ENCODE data around the gene MSX2. TPM values are rescaled to one million over a fixed set of nuclear protein-coding genes. Genes with fewer than 3 reads are reported as not detected.

MSX2 gene
- 59.7 and 64.4 TPM in 2 replicates for total RNA-seq (2022)
- Bru-seq, nascent RNA: percentile 97 among the genes with signal in this experiment
- BruChase-seq, experiment 1, labeled RNA remaining after a 2-hour chase: percentile 97 among the genes with signal in this experiment
- percentile 78 among the genes with signal in this experiment for BruChase-seq, experiment 2, labeled RNA remaining after a 6-hour chase
- long read RNA-seq, transcript MSX2-202 (2 exons, 1,188 nt): minor isoform, 23 of 245 reads
- long read RNA-seq, transcript MSX2-201 (2 exons, 2,241 nt): major isoform, 212 of 245 reads
- long read RNA-seq, partial matches to known transcripts: 6 of 245 reads
- long read RNA-seq, other reads (novel, unspliced or antisense): 4 of 245 reads

DNA sequence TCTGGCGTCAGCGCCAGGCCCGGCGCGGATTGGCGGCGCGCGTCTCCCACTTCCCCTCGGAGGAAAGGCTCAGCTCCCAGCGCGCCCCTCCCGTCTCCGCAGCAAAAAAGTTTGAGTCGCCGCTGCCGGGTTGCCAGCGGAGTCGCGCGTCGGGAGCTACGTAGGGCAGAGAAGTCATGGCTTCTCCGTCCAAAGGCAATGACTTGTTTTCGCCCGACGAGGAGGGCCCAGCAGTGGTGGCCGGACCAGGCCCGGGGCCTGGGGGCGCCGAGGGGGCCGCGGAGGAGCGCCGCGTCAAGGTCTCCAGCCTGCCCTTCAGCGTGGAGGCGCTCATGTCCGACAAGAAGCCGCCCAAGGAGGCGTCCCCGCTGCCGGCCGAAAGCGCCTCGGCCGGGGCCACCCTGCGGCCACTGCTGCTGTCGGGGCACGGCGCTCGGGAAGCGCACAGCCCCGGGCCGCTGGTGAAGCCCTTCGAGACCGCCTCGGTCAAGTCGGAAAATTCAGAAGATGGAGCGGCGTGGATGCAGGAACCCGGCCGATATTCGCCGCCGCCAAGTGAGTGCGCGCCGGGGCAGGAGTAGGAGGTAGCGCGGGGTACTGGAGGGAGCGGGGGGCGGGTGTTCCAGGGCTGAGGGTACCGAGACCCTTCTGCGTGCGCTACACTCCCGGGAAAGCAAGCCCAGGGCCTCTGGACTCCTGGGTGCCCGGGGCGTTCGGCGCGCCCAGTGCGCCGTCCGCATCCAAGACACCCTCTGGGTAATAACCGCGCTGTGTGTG lies at the start of gene MSX2:
MSX2 (plus strand) TSS at position 99 of the 777 bp plus-strand sequence; CDS start at position 177, 78 bp downstream.
- intact Hi-C loops (cut with micrococcal nuclease; ENCODE audit: unreplicated experiment): loop anchor here (1.0 to 5.0 kb wide), 6 partner anchors 10 to 388 kb away; no protein-coding TSS in a partner anchor
- TSS peak; percentile 36 for BruUV-seq (replicated peaks)
- POLR2A ChIA-PET: interaction anchor here (0.6 to 1.1 kb wide), 11 partner anchors 32 to 883 kb away, joined by 3 to 17 read pairs (median 4); no protein-coding TSS in a partner anchor
- Mint-ChIP-seq H3K36me3 (ENCODE audit: insufficient read depth, unreplicated experiment) (peaks cover 60% of the 10 kb centered on the region), H3K9me3 (ENCODE audit: unreplicated experiment) (no peaks in the 10 kb centered on the region), H3K4me3 (ENCODE audit: unreplicated experiment) (peak within 1 kb of the TSS; percentile 93), H3K27ac (ENCODE audit: unreplicated experiment) (peak within 1 kb of the TSS; percentile 91), H3K27me3 (ENCODE audit: insufficient read depth, unreplicated experiment) (no peaks in the 10 kb centered on the region), H3K4me1 (ENCODE audit: low read depth, unreplicated experiment) (peaks cover 45% of the 10 kb centered on the region)
- Histone ChIP-seq H3K4me1 (peaks cover 54% of the 10 kb centered on the region), H3K36me3 (ENCODE audit: control insufficient read depth, insufficient read depth, low read length) (no peaks in the 10 kb centered on the region; the same call in 1 of the 2 replicates), H3K4me3 (ENCODE audit: low read depth, low read length) (peak within 1 kb of the TSS; percentile 94), H3K9me3 (no peaks in the 10 kb centered on the region), H3K27me3 (replicated peaks; ENCODE audit: control insufficient read depth, insufficient read depth, low read length) (no peaks in the 10 kb centered on the region)
- DNase-seq: peak; percentile 93 to 95
- TF ChIP-seq, protein P1, sequence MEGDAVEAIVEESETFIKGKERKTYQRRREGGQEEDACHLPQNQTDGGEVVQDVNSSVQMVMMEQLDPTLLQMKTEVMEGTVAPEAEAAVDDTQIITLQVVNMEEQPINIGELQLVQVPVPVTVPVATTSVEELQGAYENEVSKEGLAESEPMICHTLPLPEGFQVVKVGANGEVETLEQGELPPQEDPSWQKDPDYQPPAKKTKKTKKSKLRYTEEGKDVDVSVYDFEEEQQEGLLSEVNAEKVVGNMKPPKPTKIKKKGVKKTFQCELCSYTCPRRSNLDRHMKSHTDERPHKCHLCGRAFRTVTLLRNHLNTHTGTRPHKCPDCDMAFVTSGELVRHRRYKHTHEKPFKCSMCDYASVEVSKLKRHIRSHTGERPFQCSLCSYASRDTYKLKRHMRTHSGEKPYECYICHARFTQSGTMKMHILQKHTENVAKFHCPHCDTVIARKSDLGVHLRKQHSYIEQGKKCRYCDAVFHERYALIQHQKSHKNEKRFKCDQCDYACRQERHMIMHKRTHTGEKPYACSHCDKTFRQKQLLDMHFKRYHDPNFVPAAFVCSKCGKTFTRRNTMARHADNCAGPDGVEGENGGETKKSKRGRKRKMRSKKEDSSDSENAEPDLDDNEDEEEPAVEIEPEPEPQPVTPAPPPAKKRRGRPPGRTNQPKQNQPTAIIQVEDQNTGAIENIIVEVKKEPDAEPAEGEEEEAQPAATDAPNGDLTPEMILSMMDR (IDR thresholded peaks at IDR 0.05; ENCODE audit: insufficient read depth in 1 of 2, low read depth in 1 of 2, low read length in 1 of 2, severe bottlenecking in 1 of 2, unreplicated experiment in 1 of 2): no peak
- CTCF ChIA-PET: interaction anchor here (0.7 to 1.1 kb wide), 8 partner anchors 10 to 305 kb away, joined by 3 to 20 read pairs (median 4); no protein-coding TSS in a partner anchor

DNA sequence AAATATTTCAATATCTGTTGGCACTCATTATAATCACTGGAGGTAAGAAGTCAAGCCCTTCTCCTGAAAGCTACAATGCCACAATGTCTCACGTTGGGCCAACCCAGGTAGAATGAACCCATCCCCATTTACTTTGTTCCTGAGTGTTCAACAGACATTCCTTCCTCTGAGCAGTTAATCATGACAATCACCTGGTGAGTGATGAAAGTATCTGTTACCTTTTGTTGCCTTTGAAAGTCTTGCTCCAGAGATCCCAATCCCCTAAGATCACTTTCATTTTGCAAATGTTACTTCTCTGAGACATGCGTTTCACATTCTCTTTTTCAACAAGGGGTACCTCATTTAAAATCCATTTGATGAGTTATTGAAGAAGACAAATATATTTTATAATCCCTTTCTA lies 49.3 kb upstream of the MSX2 start:
- Mint-ChIP-seq H3K27ac (ENCODE audit: unreplicated experiment) (no peak overlapping the region), H3K36me3 (ENCODE audit: insufficient read depth, unreplicated experiment) (no peaks in the 10 kb centered on the region), H3K9me3 (ENCODE audit: unreplicated experiment) (no peaks in the 10 kb centered on the region), H3K4me1 (ENCODE audit: low read depth, unreplicated experiment) (peaks cover 2% of the 10 kb centered on the region), H3K4me3 (ENCODE audit: unreplicated experiment) (no peak overlapping the region), H3K27me3 (ENCODE audit: insufficient read depth, unreplicated experiment) (no peaks in the 10 kb centered on the region)
- H3K36me3 ChIP-seq (ENCODE audit: control insufficient read depth, insufficient read depth, low read length): no peaks in the 10 kb centered on the region
- H3K27me3 ChIP-seq (replicated peaks; ENCODE audit: control insufficient read depth, insufficient read depth, low read length): no peaks in the 10 kb centered on the region
- peaks cover 10% of the 10 kb centered on the region; the same call in 1 of the 2 replicates for H3K4me1 ChIP-seq
- no peaks in the 10 kb centered on the region for H3K9me3 ChIP-seq
- POLR2A ChIA-PET: no interaction called here
- intact Hi-C loops (cut with micrococcal nuclease; ENCODE audit: unreplicated experiment): no loop called here
- TF ChIP-seq, protein P1 (IDR thresholded peaks at IDR 0.05; ENCODE audit: insufficient read depth in 1 of 2, low read depth in 1 of 2, low read length in 1 of 2, severe bottlenecking in 1 of 2, unreplicated experiment in 1 of 2): no peak
- H3K4me3 ChIP-seq (ENCODE audit: low read depth, low read length): no peak overlapping the region
- DNase-seq: no peak
- BruUV-seq (replicated peaks): no TSS peak
- CTCF ChIA-PET: no interaction called here

DNA sequence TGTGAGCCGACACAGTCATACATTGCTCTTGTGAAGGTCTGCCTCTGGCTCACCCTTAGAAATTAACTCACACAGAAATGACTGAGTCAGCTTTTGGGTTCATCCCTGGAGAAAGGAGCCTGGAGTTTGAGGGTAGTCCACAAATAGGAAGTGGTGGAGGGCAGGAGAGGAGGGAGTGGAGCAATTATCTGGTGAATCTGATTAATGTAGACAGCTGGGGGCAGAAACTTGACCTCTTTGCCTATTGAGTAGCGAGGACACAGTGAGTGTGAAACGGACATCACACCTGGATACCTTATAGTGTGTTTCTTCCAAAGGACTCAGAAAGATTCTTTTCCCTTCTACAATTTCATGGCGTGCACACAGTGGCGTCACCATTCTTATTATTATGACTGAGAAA lies 48.5 kb upstream of the MSX2 start:
- intact Hi-C loops (cut with micrococcal nuclease; ENCODE audit: unreplicated experiment): no loop called here
- peaks cover 13% of the 10 kb centered on the region for H3K4me1 ChIP-seq
- Mint-ChIP-seq H3K4me1 (ENCODE audit: low read depth, unreplicated experiment) (peaks cover 10% of the 10 kb centered on the region), H3K27ac (ENCODE audit: unreplicated experiment) (no peak overlapping the region), H3K9me3 (ENCODE audit: unreplicated experiment) (no peaks in the 10 kb centered on the region), H3K4me3 (ENCODE audit: unreplicated experiment) (no peak overlapping the region), H3K36me3 (ENCODE audit: insufficient read depth, unreplicated experiment) (no peaks in the 10 kb centered on the region), H3K27me3 (ENCODE audit: insufficient read depth, unreplicated experiment) (no peaks in the 10 kb centered on the region)
- H3K4me3 ChIP-seq (ENCODE audit: low read depth, low read length): no peak overlapping the region
- no peaks in the 10 kb centered on the region for H3K36me3 ChIP-seq (ENCODE audit: control insufficient read depth, insufficient read depth, low read length)
- no TSS peak for BruUV-seq (replicated peaks)
- DNase-seq: no peak
- TF ChIP-seq, protein P1 (IDR thresholded peaks at IDR 0.05; ENCODE audit: insufficient read depth in 1 of 2, low read depth in 1 of 2, low read length in 1 of 2, severe bottlenecking in 1 of 2, unreplicated experiment in 1 of 2): no peak
- H3K9me3 ChIP-seq: no peaks in the 10 kb centered on the region
- no peaks in the 10 kb centered on the region for H3K27me3 ChIP-seq (replicated peaks; ENCODE audit: control insufficient read depth, insufficient read depth, low read length)
- CTCF ChIA-PET: no interaction called here
- POLR2A ChIA-PET: no interaction called here

Measured in Caco-2 (cell line).